Astrocyte (in vitro differentiated cells and primary cell): Measurements from ENCODE around the gene PTPRK. TPM values are rescaled to one million over a fixed set of nuclear protein-coding genes. Genes with fewer than 3 reads are reported as not detected.

Experiments used
- DNase-seq: peaks from one replicate; pipeline ENCODE4 v3.0.0-alpha.2; 2010; ENCODE audit warnings: low read depth
- FAIRE-seq: peaks from 2 replicates; lab custom pipeline; 2011; peaks lifted over from hg19 to GRCh38; lab: Jason Lieb, UNC
- H2AFZ ChIP-seq: 2 replicates; pipeline ENCODE4 v1.6.0; 2012; ENCODE audit warnings: low read depth, low read length, inconsistent platforms
- H3K27ac ChIP-seq: 2 replicates; pipeline ENCODE4 v1.5.1; 2011; ENCODE audit warnings: low read depth, low read length, inconsistent platforms
- H3K27me3 ChIP-seq: 2 replicates; pipeline ENCODE4 v1.6.0; 2011; ENCODE audit warnings: low read length, inconsistent platforms; ENCODE audit not compliant: insufficient read depth
- H3K36me3 ChIP-seq: 2 replicates; pipeline ENCODE4 v1.5.1; 2011; ENCODE audit warnings: low read length, inconsistent platforms; ENCODE audit not compliant: insufficient read depth
- H3K4me1 ChIP-seq: 2 replicates; pipeline ENCODE4 v1.5.1; 2011; ENCODE audit warnings: low read length, inconsistent platforms; ENCODE audit not compliant: insufficient read depth
- H3K4me2 ChIP-seq: 2 replicates; pipeline ENCODE4 v1.6.0; 2012; ENCODE audit warnings: low read length, inconsistent platforms
- H3K4me3 ChIP-seq: 2 replicates; pipeline ENCODE4 v1.5.1; 2011; ENCODE audit warnings: low read depth, mild to moderate bottlenecking, low read length, inconsistent platforms; ENCODE audit not compliant: insufficient read depth
- H3K79me2 ChIP-seq: 2 replicates; pipeline ENCODE4 v1.6.0; 2012; ENCODE audit warnings: mild to moderate bottlenecking, low read length, inconsistent platforms; ENCODE audit not compliant: insufficient read depth
- H3K9ac ChIP-seq: 2 replicates; pipeline ENCODE4 v1.6.0; 2012; ENCODE audit warnings: mild to moderate bottlenecking, low read length, inconsistent platforms
- H3K9me3 ChIP-seq: 2 replicates; pipeline ENCODE4 v1.5.1; 2012; ENCODE audit warnings: low read depth, mild to moderate bottlenecking, low read length, inconsistent platforms; ENCODE audit not compliant: insufficient read depth
- H4K20me1 ChIP-seq: 2 replicates; pipeline ENCODE4 v1.6.0; 2012; ENCODE audit warnings: low read length, inconsistent platforms; ENCODE audit not compliant: insufficient read depth
- H3K27ac Mint-ChIP-seq: one replicate; pipeline ENCODE4 v1.8.0; 2021; ENCODE audit warnings: mild to moderate bottlenecking, mixed read lengths; ENCODE audit not compliant: unreplicated experiment
- H3K27me3 Mint-ChIP-seq: one replicate; pipeline ENCODE4 v1.8.0; 2021; ENCODE audit warnings: low read depth, mixed read lengths; ENCODE audit not compliant: unreplicated experiment
- H3K36me3 Mint-ChIP-seq: one replicate; pipeline ENCODE4 v1.8.0; 2021; ENCODE audit warnings: low read depth, mixed read lengths; ENCODE audit not compliant: unreplicated experiment
- H3K4me1 Mint-ChIP-seq: one replicate; pipeline ENCODE4 v1.8.0; 2021; ENCODE audit warnings: low read depth, mixed read lengths; ENCODE audit not compliant: unreplicated experiment
- H3K4me3 Mint-ChIP-seq: one replicate; pipeline ENCODE4 v1.8.0; 2021; ENCODE audit warnings: mild to moderate bottlenecking, moderate library complexity, mixed read lengths; ENCODE audit not compliant: unreplicated experiment
- H3K9me3 Mint-ChIP-seq: one replicate; pipeline ENCODE4 v1.8.0; 2021; ENCODE audit warnings: mild to moderate bottlenecking, mixed read lengths; ENCODE audit not compliant: unreplicated experiment
- EZH2 ChIP-seq: IDR thresholded peaks from 2 replicates; pipeline ENCODE4 v1.6.1; 2012; ENCODE audit warnings: mild to moderate bottlenecking, low read length, inconsistent platforms; ENCODE audit not compliant: insufficient read depth
- total RNA-seq: library from RNA; stranded (reverse); gene quantifications from 2 replicates; pipeline ENCODE4 v1.2.1, GENCODE V29; 2021
- TF ChIP-seq, protein P1 (sequence below): IDR thresholded peaks from 2 replicates; pipeline ENCODE4 v1.5.1; 2011; ENCODE audit warnings: low read depth, mild to moderate bottlenecking, inconsistent platforms, low read length, moderate library complexity; ENCODE audit not compliant: insufficient read depth

Gene PTPRK
- total RNA-seq, 1 donor from 2014 or later = 159 TPM

DNA sequence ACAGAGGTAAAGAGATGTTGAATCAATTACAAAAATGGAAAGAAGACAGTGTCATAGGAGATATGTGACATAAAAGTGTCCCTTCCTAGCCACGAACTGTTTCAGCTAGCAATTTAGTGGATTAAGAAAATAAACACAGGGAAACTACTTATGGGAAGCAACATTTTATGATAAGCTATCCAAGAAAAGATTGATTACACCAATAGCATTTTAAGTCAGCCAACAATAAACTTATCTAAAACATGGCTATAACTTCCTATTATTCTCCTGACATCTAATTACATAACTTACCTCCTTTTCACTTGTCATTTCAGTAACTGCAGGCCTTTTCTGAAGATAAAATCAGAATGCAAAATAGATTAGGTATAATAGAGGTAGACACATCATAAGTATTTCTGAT is 111.4 kb downstream of the PTPRK start:
- Histone ChIP-seq H3K27me3 (no peaks in the 10 kb centered on the region), H3K36me3 (no peaks in the 10 kb centered on the region), H3K9me3 (no peaks in the 10 kb centered on the region), H3K4me3 (no peak overlapping the region), H3K27ac (no peak overlapping the region), H3K4me1 (no peaks in the 10 kb centered on the region), H3K9ac (no peak overlapping the region), H4K20me1 (peaks cover 34% of the 10 kb centered on the region), H3K4me2 (no peak overlapping the region), H3K79me2 (peaks cover 65% of the 10 kb centered on the region), H2AFZ (no peak overlapping the region)
- Mint-ChIP-seq H3K27me3 (no peaks in the 10 kb centered on the region), H3K9me3 (no peaks in the 10 kb centered on the region), H3K4me3 (no peak overlapping the region), H3K27ac (no peak overlapping the region), H3K36me3 (peaks cover 5% of the 10 kb centered on the region), H3K4me1 (peaks cover 26% of the 10 kb centered on the region)
- no peak for TF ChIP-seq EZH2
- TF ChIP-seq, protein P1, sequence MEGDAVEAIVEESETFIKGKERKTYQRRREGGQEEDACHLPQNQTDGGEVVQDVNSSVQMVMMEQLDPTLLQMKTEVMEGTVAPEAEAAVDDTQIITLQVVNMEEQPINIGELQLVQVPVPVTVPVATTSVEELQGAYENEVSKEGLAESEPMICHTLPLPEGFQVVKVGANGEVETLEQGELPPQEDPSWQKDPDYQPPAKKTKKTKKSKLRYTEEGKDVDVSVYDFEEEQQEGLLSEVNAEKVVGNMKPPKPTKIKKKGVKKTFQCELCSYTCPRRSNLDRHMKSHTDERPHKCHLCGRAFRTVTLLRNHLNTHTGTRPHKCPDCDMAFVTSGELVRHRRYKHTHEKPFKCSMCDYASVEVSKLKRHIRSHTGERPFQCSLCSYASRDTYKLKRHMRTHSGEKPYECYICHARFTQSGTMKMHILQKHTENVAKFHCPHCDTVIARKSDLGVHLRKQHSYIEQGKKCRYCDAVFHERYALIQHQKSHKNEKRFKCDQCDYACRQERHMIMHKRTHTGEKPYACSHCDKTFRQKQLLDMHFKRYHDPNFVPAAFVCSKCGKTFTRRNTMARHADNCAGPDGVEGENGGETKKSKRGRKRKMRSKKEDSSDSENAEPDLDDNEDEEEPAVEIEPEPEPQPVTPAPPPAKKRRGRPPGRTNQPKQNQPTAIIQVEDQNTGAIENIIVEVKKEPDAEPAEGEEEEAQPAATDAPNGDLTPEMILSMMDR = no peak
- FAIRE-seq (no peak), DNase-seq (no peak)

DNA sequence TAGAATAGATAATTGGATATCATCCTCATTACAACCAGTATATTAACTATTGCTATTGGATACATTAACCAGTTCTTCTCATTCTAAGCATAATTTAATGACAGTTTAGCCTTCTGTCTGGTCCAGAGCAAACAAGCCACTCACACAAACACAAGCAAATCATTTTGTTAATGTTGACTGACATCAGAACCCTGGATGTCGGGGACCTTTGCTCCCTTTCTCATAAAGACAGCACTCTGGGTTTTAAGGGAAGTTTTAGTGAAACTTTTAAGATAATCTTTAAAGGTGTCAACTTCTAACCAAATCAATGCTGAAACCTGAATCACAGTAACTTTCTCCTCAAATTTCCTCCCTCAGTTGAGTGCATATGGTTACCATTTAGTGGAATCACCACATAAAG is 113.9 kb downstream of the PTPRK start:
- Mint-ChIP-seq H3K4me1 (peaks cover 25% of the 10 kb centered on the region), H3K36me3 (peaks cover 5% of the 10 kb centered on the region), H3K9me3 (no peaks in the 10 kb centered on the region), H3K4me3 (no peak overlapping the region), H3K27ac (no peak overlapping the region), H3K27me3 (no peaks in the 10 kb centered on the region)
- Histone ChIP-seq H3K79me2 (peaks cover 62% of the 10 kb centered on the region), H3K4me3 (no peak overlapping the region), H2AFZ (no peak overlapping the region), H4K20me1 (peaks cover 44% of the 10 kb centered on the region), H3K4me1 (no peaks in the 10 kb centered on the region), H3K27me3 (no peaks in the 10 kb centered on the region), H3K4me2 (no peak overlapping the region), H3K36me3 (no peaks in the 10 kb centered on the region), H3K27ac (no peak overlapping the region), H3K9me3 (no peaks in the 10 kb centered on the region), H3K9ac (no peak overlapping the region)
- DNase-seq (no peak), FAIRE-seq (no peak)
- TF ChIP-seq EZH2 = no peak
- TF ChIP-seq, protein P1 = no peak

DNA sequence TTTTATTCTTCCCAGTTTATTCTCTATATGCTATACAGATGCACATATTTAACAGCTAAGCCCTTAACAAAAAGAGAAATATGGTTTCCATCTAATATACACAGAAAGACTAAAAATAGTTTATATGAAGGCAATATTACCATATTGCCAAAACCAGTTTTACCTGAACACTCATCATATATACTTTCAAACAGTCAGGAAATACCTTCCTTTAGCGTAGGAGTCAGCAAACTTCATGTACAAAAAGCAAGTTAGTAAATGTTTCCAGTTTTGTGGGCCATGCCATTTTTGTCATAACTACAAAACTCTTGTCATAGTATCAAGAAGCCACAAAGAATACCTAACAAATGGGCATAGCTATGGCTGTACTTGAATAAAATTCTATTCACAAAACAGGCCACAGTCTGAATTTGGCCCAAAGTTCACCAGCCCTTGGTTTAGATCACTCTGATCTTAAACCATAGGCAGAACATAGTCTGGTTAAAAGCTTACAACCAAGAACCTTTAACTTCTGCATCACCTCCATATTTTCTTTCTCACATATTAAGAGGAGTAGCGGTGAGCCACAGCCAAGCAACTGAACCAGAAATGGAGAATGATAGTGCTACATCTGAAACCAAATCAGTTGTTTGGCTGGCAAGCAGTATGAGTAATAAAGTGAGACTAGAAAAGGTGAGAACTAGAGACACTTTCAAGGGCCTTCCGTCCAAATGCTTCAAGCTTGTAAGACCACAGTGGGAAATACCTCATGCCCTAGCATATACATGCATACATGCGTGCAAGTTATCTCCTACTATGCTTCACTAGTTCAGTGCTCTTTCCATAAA is 116.6 kb downstream of the PTPRK start:
- H3K4me3 ChIP-seq = no peak overlapping the region
- TF ChIP-seq, protein P1 = no peak
- TF ChIP-seq EZH2 = no peak
- Mint-ChIP-seq H3K27me3 (no peaks in the 10 kb centered on the region), H3K4me3 (no peak overlapping the region), H3K36me3 (peaks cover 3% of the 10 kb centered on the region), H3K9me3 (no peaks in the 10 kb centered on the region), H3K27ac (no peak overlapping the region), H3K4me1 (peaks cover 33% of the 10 kb centered on the region)
- no peak for DNase-seq
- peaks cover 60% of the 10 kb centered on the region for H3K79me2 ChIP-seq
- no peaks in the 10 kb centered on the region for H3K27me3 ChIP-seq
- no peaks in the 10 kb centered on the region for H3K4me1 ChIP-seq
- no peak overlapping the region for H2AFZ ChIP-seq
- H3K9me3 ChIP-seq = no peaks in the 10 kb centered on the region
- no peak overlapping the region for H3K27ac ChIP-seq
- no peak for FAIRE-seq
- peaks cover 35% of the 10 kb centered on the region for H4K20me1 ChIP-seq
- H3K9ac ChIP-seq = no peak overlapping the region
- no peak overlapping the region for H3K4me2 ChIP-seq
- no peaks in the 10 kb centered on the region for H3K36me3 ChIP-seq
